Fibroblast of peridontal ligament (primary cell): Measurements from ENCODE around the gene GBX1.

Source experiments
- DNase-seq: peaks from one replicate; pipeline ENCODE4 v3.0.0-alpha.2; 2010; ENCODE audit errors: extremely low read depth

Gene GBX1

DNA sequence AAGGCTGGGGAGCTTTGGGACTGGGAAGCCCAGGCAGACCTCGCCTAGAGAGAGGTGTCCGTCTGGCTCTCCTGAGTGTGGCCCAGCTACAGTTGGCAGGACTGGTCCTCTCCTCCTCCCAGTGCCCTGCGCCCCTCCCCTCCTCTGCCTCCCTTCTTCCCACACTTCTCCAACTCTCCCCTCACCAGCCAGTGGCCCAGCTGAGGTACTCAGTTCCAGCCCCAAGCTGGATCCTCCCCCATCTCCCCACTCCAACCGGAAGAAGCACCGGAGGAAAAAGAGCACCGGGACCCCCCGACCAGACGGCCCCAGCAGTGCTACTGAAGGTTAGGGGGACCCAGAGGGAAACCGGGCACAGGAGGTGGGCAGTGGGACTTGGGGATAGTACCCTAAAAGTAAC is 27.7 kb downstream of the GBX1 start:
- DNase-seq: no peak

DNA sequence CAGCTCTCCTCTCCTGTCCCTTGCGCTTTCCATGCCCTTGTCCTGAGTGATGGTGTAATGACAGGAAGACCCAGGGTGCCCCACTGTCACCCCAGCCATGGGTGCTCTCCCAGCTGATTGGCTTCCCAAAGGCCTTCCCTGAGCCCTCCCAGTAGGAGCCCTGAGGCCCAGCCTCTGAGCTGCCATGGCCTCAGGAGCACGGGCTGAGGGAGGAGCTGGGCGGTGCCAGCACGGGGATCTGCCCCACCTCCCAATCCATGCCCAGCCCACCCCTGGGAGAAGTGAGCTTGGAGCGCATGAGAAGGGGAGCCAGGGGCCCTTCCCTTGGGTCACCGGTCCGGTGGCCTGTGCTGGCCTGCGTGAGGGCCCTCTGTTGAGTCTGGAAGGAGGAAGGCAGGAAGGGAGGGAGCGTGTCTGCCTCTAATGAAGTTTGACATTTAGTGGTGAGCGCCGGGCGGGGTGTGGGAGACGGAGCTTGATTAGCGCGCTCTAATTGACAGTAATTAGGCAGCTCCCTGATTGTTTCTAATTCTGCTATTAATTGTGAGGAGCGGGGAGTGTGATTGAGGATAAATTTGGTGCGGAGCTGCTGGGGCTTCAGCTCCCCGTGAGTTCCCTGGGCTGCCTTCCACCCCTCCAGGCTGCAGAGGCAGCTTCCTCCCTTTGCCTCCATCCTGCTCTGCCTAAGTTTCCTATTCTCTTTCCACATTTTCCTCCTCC is 28.3 kb downstream of the GBX1 start:
- no peak for DNase-seq

DNA sequence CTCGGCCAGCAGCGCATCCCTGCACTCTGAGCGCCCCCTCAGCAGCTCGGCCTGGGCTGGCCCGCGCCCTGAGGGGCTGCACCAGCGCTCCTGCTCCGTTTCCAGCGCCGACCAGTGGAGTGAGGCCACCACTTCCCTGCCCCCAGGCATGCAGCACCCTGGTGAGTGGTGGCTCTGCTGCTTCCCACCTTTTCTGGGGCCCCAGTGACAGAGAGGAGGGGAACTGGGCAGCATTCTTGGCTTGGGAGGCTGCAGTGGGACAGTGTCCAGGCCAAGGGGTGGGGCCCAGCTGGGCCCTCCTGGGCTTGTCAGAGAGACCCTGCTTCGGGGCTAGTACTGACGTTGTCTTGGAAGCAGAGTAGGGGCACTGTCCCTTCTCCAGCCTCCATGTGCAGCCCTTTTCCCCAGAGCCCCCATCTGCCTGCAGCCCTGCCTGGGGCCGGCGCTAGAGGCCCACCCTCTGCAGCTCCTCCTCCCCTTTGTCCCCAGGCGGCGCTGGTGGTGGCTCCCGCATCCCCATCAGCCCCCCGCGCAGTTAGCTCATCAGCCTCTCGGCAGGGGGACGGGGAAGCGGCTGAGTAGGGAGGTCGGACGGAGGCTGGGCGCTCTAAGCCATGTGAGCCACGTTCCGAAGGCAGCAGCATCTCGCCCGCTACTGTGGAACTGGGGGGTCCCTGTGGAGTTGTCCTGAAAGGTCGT is 29.2 kb downstream of the GBX1 start:
- DNase-seq: no peak

DNA sequence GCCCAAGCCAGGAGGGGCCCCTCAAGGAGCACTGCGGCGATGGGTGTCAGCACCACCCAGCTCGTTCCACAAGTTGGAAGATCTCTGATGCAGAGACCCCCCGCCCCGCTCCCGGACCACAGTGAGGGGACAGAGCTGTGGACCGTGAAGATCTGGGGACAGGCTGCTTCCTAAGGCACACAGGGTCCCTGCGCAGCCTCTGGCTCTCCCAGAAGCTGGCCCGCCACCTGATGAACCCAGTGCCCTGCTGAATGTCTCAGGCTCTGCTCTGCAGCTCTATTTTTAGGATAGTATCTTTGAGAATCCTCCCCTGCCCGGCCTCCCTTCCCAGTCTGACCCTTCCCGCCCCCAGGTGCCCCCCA is 29.7 kb downstream of the GBX1 start:
- no peak for DNase-seq

DNA sequence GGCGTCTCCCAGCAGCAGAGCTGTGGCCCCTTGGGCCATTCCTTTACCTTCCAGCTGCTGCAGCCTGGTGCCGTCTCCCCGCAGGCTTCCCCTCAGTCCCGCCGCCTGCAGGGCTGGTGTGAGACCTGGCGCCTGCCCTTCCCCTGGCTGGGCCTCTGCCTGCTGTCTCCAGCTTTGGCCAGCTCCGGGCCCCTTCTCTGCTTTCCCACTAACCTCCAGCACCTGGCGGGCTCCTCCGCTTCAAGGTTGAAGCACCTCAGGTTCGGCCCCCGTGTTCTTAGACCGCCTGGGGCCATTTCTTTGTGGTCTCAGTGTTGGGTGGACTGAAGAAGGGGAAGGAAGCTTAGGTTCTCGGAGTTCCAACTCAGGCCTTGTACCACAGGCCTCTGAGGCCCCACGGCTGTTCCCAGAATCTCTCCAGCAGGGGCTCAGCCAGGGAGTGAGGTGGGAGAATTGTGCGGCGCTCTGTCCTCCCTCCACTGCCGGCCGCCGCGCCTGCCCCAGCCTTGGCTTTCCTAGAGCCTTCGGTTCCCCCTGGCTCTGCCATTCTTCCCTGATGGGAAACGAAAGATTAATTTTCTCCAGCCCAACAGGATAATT is 30.3 kb downstream of the GBX1 start:
- no peak for DNase-seq

DNA sequence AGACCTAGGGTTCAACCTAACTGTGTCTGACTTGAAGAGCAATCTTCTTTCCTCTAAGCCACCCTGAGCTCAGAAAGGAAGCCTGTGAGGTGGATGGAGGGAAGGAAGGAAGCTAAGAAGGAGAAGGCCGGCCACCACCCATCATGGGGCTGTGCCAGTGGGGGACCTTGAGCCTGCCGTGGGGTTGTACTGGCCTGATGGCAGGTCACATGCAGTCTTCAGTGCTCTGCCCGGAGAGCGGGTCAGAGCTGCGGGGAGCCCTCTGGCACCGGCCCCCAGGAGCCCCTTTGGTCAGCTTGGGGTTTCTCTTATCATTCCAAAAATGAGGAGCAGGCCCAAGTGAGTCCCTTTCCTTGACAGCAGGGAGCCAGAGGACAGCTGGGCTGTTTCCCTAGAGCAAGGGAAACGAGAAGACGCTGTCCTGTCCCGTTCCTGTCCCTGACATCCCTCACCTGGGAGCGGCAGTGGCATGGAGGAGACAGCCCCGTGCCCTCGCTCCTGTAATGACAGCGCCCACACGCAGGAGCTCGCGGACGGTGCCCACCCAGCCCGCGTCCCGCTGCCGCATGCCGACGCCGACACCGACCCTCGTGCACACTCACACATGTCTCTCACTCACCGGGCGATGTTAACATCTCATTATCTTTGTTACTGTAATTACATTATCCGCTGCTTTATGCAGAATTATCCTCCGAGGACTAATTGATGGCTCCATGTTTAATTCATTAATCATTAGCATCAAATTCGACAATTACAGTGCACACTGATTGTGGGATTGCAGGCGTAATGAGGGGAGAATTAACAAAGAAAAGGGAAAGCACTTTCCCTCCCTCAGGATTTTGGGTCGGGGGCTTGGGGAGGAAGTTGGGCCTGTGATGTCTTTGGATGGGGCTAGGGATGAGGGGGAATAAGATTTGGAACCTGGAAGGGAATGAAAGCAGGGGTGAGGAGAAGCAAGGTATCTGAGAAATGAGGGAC is 31.3 kb downstream of the GBX1 start:
- DNase-seq: no peak

DNA sequence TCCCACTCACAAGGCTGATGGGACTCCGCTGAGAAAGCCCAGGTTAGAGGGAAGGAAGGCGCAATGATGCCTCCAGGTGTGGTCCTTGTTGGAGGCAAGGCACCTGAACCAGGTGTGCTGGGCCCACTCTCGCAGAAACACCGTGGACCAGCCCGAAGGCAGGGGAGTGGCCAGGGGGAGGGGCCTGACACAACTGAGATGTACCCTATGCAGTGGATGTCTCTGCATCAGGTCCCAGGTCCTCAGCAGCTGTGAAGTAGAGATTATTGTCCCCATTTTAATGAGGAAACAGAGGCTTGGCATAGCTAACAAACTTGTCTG is 32.0 kb downstream of the GBX1 start:
- no peak for DNase-seq

DNA sequence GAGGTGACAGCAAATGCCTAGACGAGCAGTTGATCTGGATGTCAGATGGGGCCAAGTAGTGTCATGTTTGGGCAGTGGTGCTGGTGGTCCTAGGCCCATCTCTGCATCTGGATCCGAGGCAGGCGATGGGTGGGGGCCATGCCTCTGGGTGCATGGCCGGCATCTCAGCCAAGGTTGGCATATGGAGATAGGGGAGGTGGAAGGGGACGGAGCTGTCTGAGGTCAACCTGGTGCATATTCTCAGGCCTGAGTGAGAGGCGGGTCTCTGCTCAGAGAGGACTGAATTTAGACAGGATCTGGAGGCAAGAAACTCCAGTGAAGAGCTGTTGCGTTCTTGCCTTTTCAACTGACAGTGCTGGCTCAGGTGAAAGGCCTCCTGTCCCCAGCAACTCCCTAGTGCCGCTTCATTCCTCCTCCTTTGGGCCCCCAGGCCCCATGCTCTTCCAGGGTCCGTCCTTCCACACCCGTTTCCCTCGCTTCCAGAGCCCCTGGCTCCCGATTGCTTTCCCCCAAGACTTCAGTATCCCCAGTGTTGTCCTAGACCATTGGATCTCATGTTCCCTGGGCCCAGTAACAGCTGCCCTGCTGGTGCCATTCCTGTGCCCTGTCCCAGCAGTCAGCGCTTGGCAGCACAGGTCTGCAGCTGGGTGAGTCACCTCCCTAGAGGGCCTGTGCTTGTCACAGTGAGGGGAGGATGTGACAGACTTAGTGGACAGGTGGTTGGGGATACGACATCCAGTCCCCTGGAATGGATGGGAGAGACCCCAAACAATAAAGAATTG is 32.6 kb downstream of the GBX1 start:
- no peak for DNase-seq

DNA sequence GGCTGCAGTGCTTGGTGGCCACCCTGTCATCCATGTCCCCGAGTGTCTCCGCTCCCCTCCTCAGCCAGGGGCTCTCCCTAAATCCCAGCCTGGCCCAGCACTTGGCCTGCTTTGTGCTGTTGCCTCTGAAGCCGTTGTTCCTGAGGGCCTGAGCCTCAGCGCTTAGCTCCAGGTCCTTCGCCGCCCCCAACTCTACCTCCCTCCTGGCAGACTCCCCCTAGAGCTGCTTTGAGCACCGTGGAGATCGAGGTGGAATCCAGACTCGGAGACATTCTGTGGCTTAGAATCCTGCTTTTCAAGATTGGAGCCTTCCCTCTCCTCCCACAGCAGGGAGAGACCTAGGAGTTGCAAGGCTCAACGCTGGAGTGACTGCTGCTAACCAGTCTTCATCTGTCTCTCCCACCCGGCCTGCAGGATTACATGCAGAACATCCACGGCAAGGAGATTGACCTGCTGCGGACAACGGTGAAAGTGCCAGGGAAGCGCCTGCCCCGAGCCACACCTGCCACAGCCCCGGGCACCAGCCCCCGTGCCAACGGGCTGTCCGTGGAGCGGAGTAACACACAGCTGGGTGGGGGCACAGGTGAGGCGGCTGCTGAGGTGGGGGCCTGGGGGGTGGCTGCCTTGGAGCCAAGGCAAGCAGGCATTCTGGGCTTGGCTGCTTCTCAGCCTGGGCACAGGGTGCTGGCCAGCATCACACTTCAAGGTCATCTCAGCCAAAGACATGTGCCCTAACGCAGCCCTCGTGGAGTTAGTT is 33.3 kb downstream of the GBX1 start:
- DNase-seq: no peak

DNA sequence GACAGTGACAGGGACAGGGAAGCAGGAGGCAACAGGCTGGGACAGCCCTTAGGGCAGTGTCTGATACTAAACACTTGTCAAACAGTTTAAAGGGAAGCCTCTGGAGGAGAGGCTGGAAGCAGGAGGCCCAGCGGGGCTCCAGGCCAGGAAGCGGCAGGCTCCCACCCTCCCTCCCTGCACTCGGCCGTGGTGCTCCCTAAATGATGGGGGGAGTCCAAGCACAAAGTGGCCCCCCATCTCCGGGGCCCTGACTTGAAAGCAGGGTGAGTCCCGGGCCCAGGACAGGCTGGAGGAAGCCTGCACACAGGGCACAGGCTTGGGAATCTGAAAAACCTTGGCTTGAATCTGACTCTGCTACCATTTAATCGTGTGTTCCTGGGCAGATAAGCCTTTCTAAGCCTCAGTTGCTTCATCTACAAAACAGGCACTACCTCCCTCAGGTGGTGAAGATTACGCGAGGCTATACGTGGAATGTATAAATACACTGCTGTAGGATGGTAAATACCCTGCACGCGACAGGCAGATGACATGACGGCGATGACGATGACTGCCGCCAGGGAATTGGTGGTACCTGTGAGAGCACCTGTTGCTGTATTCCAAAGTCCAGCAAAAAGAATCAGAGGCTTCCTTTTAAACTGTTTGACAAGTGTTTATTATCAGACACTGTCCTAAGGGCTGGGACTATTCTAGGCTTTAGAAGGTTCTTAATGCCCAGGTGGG is 34.1 kb downstream of the GBX1 start:
- DNase-seq: no peak

DNA sequence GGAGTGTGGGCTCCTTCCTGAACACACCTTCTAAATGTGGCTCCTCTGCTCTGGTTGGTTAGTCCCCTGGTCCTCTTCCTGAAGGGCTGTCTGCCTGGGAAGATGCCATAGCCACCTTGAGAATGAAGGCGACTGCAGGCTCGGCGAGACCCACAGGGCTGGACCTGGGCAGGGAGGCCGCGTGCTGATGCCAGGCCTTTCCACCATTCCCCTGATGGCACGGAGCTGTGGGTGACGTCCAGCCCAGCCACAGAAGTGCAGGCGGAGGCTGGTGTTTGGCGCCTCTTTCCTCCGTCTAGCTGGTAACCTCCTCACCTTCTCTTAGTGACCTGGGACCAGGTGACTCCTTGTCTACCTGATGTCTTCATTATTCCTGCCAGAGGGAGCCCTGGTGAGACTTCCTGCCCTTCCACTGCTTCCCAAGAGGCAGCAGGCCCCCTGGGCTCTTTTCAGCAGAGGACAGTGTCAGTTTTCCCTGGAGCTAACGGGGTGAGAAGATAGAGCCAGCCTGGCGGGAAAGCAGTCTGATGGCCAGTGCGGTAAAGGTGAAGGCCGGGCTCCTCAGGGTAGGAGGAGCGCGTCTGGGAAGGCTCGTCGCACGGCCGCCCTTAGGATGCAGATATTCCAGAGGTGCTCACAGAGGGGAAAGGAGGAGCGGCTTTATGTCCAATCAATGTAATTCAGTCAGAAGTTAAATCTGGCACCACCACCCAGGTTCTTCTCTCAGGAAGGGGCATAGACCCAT is 34.9 kb downstream of the GBX1 start:
- DNase-seq: no peak

DNA sequence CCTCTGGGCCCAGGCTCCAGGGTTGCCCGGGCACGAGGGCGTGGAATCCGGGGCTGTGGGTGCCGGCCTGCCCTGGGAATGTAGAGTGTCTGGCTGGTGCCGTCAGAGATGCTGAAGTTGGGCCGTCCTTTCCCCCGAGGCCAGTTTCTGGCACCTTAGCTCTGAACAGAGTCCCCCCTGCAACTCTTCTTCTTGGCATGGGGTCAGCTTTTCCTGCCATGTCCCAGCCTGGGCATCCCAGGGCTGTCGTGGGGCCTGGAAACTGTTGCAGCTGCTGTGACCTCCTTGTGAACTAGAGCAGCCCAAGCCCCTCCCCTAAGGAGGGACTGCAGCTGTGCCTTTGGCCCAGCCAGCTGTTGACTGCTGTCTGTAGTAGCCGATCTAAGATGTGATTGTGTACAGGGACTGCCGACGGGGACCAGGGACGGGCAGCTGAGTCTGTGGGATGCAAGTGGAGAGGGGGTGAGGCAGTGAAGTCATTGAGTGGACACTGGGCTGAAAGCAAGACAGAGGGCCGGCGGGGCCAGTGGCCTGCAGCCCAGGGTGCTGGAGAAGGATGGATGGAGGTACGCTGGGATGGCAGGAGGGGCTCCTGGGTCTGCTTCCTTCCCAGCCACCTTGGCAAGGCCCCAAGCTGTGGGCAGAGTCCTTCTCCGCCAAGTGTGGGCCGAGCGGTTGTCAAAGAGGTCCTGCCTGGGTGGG is 35.8 kb downstream of the GBX1 start:
- DNase-seq: no peak

DNA sequence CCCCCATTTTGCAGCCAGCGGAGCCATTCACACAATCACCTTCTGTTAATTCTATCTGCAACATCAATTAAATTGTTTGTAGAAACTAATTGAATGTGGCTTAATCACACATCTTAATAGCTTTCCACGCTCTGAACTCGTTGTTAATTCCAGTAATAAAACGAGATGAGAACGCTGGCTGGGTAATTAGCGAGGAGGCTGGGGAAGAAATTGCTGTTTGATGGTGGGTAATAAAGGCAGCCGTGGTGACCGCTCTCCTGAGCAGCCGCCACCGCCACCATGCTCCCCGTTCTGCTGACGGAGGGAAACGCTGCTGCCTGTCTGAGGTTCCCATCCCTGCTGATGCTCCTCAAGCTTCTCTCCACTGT is 36.3 kb downstream of the GBX1 start:
- no peak for DNase-seq

DNA sequence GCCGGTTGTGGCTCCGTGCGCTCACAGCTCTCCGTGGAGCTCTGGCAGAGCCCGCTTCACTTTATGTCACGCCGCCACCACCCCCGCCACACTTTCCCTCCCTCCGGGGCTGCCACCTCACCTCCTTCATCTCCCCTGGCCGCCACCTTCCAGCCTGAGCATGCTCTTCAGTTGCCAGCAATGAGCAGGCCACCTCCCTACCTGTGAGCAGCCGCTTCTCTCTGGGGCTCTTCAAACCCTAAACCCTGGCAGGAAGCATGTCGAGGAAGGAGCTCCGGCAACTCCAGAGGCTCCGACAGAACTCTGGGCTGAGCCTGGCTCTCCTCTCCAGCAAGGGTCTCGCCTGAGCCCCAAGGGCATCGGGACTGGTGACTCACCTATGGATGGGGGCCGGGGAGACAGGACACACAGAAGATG is 36.7 kb downstream of the GBX1 start:
- DNase-seq: no peak

DNA sequence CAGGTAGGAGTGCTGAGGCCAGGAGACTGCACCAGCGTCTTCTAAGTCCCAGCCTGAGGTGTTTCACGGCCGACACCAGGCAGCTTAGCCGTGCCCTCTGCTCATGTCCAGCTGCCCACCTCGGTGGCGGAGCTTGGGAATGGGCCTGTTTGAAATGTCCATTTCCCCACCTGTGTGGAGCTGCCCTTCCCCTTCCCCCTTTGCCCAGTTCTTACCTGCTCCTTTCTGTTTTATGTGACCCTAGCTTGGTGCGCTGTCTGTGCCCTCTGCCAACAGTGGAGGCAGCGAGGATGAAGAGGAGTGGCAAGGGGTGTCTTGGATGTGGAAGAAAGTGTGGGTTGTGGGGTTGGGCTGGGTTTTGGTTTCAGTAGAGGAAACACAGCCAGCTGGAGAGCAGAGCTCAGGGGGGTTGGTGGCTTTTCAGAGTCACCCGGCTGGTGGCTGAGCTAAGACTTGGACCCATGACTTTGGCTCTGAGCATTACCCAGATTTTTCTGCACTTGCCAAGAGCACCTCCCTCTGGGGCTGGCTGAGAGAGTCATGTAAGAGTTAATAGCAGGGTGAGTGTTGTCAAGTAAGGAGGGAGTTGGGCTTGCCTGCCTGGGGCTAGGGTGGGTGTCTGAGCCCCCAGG is 37.4 kb downstream of the GBX1 start:
- no peak for DNase-seq

DNA sequence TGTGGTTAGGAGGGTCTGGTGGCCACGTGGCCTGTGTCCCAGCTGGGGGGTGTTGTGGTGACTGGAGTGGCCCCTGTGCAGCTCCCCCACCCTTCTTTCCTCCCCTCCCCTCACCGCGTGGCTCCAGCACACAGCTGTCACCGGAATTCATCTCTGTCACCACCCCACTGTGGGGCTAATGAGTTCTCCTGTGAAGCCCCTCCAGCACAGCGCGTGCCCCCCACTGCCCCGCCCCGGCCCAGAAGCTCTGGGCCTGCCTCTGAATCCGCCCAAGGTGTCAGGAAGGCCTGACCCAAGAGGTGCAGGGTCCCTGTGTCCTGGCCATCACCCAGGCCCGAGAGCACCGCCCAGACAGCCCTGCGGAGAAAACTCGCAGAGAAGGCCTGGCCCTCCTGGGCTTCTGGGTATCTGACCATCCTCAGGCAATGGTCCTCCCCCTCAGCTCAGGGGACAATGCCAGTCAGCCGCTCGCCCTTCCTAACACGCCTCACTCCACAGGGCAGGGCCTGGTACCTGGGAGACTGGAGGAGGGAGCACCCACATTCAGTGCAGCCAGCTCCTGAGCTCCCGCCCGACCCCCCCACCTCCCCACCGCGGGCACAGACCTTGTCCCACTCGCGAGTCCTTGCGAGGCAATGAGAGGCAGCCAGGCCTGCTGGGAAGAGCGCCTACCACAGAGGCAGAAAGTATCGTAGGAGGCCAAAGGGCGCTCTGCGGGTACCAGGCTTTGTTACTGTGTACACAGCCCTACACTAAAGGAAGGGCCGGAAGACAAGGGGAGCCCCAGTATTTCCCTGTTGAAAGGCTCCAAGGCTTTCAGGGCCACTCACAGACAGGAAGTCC is 38.2 kb downstream of the GBX1 start:
- no peak for DNase-seq

DNA sequence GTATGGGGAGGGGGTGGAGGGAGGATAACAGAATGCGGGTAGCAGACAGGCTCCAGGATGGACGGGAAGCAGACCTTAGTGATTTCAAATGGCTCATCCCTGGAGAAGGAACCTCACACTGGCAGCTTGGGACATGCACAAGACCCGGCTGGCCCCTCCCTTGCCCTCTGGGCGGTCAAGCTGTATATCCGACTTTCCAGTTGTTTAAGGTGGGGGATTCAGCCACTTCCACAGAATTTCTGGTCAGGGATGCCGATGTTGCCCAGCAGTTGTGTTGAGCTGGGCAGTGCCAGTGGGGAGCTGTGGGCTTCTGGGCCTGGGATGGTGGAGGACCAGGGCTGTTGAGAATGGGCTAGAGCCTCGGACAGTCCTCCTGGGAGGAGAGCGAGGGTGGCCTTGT is 38.8 kb downstream of the GBX1 start:
- DNase-seq: no peak
